Stimulated activated naive CD4-positive, alpha-beta T cell (primary cell): Measurements from ENCODE around the gene VTI1A.

Experiments
- DNase-seq, 6 experiments: peaks; one replicate each; lab custom pipeline; 2025; lab: John Stamatoyannopoulos, UW

The VTI1A gene

DNA sequence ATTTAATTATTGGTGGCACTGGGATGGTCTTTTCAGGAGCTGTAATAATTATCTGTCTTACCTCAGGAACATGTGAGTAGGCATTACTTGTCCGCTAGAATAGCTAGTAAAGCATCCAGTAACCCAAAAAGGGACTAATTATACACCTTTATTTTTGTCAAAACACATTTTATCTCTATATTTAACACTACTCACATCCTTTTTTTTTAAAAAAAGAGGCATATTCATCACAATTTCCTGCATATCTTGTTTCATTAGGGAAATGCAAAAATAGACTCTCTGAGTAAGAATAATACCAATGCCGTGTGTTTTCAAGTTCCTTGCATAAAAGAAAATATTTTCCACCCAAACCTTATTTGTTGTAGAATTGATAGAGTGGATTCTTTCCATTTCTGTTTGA, 99.5 kb downstream of the VTI1A start:
- DNase-seq: no peak

DNA sequence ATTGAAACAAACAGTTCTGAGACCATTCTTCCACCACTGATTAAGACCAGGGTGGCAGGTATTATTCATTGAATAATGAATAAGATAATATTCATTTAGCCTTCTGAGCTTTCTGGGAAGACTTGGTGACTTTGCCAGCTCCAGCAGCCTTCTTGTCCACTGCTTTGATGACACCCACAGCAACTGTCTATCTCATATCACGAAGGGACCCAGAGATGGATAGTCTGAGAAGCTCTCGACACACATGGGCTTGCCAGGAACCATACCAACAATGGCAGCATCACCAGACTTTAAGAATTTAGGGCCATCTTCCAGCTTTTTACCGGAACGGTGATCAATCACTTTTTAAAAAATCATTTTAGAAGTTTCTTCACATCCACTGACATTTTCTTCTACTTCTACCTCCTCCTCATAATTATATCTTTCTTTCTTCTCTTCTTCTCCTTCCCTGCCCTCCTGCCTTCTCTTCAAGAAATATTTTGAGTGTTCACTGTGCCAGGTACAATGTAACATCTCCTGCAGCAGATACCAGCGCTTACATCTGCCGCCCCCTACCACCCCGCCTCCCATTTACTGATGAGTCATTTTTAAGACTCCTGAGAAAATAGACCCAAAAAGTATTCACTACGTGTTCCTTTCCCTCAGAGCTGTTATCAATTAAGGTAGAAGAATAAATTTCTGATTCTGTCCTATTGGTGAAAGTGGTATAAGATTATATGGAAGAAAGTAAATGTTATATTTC, 101.7 kb downstream of the VTI1A start:
- DNase-seq: no peak

DNA sequence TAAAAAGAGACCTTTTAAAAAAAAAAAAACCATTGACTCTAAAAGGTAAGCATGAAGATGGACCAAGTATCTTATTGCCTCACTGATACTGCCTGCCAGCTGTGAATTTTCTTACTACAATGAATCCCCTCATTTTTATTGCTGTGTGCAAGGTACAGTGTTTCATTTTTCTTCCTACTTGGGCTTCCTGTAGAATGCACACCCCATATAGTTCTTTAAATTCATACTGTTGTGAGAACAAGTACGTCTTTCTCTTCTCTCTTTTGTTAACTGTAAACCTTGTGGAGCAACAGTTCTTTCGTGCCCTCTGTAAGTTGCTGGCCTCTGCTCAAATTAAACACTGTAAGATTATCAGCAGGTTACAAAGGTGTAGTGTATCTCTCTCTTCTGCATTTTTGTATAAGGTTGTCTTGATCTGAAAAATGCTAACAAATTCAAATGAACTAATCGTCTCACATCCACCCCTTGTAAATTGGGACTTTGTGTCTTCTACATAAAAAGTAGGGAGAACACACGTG, 105.6 kb downstream of the VTI1A start:
- DNase-seq: no peak

DNA sequence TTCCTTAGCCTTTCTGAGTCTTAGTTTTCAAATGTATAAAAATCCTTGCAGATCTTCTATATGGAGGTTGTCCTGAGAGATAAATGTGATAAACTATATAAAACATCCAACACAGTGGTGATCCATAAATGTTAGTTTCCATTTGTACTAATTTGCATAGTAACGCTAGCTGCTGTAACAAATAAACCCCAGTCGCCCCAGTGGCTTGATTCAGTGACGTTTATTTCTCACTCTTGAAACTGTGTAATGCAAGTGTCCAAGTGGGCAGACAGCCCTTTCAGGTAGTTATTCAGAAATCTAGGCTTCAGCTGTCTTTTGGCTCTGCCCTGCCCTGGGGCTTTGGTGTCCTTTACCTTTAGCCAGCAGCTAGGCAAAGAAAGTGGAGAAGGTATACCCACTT, 106.3 kb downstream of the VTI1A start:
- DNase-seq: no peak

DNA sequence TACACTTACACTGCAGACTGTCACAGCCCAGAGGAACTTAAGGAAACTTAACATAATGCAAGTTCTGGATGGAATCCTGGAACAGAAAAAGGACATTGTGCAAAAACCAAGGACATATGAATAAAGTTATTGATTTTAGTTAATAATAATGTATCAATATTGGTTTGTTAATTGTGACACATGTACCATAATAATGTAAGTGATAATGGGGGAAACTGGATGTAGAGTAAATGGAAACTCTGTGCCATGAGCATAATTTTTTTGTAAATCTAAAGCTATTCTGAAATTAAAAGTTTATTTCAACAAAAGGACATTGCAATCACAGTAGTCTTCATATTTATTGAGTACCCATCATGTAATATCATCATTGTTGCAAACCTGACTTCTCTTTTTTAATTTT, 107.2 kb downstream of the VTI1A start:
- no peak for DNase-seq

DNA sequence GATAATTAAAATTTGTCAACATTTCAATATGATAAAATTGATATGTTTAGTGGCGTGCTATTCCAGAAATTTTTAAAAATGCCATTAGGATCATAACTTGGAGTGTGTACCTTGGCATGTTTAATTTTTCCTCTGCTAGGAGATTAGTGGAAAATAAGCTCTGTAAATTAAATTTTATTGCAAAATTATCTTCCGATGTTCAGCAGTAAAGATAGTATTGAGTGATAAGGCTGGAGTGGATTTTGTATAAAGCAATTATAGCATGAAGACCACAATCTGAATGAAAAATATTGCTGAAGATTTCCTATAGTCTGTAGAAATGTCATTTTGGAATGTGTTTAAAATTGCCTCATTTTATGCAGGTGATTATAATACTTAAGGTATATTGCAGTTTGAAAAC, 110.2 kb downstream of the VTI1A start:
- no peak for DNase-seq

DNA sequence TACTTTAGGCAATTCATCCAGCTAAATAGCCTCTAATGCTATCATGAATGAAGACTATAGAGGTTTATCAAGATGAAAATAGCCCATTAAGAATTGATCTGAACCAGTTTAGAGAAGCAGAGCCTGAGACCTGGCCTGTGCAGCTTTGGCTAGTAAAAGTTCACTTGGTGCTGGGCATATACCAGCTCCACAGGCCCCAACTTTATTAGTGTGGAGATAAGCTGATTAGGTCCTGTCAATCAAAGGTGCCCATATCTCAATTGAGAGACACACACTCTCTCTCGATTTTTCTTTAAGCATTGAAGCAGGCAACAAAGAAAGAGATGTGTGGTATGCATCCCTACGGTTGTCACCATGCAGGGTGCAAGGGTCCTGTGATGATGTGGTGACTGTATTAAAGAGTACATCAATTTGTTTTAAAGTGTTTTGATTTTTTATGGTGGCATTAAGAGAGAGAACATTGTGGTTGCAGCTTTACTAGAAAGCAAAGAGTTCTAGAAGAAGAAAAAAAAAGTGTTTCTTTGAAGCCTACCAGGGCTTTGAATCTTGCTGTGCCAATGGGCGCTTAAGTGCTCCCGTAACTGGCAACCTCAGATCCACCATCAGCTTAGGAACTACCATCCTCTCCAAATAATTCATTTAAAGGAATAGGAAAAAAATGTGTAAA, 111.6 kb downstream of the VTI1A start:
- no peak for DNase-seq

DNA sequence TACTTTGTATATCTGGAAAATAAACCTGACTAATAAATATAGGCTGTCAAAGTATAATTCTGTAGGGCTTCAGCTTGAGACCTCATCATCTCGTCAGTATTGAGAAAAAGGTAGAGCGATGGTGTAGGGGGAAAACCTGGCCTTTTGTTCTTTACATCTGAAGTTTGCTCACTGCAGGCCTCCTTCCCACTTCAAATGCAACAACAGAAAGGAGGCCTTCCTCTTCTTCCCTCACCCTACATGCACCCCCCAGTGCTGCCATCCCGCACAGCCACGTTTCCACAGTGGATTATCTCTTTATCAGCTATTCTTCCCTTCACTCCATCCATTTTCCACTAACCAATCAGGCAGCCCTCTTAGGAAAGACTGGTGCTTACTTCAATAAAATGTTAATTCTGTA, 112.3 kb downstream of the VTI1A start:
- no peak for DNase-seq

DNA sequence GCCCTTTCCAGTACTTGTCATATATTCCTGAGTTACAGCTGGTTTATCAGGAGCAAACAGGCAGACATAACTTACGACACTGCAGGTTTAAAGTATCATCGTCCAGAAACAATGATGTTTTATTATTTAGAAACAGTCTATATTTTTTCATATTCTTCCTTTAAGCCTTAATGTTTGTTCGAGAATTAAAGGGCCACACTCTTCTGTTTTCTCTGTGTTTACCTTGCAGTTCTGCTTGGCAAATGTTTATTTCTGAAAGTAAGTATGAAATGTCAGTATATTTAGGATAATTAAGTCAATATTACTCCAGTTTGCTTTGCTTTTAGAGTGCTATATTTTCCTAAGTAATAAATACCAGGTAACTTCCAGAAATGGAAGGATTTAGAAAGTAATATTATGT, 115.1 kb downstream of the VTI1A start:
- DNase-seq: no peak

DNA sequence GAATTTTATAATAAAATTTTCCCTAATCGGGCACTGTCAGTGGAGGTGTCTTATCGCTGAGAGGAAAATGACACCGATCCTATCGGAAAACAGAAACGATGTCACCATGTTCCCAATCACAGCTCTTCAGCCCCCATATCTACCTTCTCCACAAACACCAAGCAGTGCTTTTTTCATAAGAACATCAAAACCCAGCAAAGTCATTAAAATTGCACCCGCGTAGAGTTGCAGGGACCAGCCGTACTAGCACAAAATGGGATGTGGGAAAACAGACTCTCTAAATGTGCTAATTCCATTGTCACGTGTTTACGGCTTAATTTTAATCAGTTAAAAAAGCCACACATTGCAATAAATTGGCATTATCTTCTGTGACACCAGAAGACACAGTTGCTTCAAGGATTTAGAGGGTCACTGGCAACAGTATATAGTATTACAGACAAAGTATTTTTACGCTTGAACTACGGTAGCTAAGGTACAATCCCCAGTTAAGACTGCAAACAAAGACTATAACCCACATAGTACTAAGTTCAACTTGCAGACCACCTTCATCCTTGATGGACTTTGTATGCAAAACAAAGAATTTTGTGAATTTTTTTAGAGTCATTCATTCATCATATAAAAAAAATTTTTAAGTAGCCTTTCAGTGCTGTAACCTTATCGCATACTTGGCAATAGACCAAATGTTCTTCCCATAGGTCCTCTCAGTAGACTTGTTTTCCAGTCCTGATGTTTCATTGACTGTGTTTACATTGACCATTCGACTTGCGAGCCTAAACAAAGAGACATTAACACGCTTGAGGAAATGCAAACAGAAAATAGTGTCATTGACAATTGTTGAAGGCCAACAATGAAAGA, 116.0 kb downstream of the VTI1A start:
- no peak for DNase-seq

DNA sequence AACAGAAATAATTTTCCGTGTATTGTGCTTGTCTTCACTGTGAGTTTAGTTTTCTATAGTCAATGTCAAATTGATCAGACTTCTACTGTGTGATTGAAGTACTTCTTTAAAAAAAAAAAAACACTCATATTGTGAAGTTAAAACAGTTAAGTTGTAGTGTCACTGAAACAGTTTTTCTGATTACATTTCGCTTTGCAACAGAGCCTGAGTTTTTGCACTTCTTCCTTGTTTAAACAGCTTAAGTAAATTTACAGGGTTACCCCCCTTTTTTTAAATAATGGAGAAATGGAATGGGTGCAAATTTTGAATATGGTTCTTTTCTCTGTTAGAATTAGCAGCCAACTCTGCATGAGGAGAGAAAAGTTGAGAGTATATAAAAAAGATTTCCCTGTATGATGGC, 117.3 kb downstream of the VTI1A start:
- DNase-seq: no peak

DNA sequence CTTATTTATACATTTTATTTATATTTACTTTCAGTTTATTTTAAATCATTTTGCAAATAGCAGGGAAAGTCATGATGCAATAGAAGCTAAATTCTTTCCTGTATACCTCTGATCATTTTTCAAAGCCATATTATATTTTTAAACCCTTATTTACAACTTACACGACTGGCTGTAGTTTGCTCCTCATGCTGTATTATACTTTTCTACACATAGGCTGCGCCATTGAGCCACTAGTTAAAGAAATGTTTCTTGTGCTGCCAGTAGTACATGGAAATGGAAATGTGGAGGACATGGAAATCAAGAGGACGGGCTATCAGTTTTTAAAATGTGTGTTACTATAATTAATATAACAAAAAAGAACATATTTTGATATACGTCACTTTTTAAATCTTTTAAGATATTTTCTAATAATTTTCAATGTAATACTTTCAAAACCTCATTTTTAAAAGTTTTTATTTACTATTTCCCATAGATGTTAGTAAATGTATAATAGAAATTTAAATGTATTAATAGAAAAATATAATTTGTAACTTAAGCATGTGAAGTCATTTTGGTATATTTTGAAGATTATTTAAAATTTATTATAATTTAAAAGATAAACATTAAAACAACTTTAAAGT, 118.5 kb downstream of the VTI1A start:
- no peak for DNase-seq

DNA sequence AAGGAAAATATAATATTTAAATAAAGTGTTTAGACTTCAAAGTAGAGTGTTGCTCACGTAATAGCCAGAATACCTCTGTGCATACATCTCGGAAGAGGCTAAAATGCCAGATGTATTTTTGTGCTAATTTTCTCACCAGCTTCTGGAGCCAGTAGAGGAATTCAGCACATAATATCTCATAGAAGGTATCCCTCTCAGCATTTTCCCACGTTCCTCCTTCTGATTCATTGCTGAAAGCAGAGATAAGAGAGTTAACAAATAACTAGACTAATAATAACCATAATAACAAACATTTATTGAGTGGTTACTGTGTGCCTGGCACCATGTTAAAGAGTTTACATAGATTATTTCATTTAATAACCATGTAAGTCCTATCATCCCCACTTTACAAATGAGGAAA, 123.6 kb downstream of the VTI1A start:
- DNase-seq: no peak

DNA sequence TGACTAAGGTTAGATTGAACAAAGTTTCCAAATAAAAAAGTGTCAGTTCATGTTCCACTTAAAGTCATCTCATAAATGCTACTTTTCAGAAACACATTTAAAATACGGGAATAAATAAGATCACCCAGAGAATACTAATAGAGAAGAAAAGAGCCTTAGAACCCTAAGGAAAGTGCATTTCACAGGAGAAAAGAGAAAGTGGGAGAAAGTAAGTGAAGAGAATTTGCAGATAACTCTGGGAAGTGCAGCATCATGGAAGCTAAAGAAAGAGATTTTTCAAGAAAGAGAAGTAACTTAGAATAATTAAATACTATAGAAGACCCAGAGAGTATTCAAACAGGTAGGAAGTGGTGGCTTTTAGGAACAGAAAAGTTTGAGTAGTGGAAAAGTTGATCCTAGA, 132.6 kb downstream of the VTI1A start:
- no peak for DNase-seq

DNA sequence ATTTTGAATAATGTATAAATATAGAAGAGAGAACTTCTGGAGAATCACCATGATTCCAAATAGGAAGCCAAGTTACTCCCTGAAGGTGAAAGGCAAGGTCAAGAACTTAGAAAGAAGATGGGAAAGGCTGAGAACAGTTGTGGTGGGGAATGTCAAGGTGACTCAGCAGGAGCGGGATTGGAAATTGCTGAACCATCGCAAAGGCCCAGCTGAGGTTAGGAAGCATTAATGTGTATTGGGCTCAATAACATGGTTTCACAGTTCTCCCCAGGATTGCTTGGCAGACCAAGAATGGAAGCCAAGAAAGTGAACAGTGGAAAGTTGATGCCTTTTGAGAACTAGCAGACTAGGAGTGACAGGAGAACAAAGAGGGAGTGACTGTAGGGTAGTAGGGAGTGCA, 133.3 kb downstream of the VTI1A start:
- no peak for DNase-seq

DNA sequence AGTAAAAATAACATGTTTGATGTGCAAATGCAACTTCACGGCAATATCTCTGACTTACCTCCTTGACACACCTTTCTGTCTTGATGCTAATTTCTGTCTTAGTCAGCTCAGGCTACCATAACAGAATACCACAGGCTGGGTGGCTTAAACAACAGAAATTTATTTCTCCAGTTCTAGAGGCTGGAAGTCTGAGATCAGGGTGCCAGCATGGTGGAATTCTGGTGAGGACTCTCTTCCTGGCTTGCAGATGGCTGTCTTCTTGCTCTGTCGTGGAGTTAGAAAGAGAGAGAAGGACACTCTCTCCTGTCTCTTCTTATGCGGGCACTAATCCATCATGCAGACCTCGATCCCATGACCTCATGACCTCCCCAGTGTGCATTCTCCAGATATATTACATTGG, 134.9 kb downstream of the VTI1A start:
- no peak for DNase-seq

DNA sequence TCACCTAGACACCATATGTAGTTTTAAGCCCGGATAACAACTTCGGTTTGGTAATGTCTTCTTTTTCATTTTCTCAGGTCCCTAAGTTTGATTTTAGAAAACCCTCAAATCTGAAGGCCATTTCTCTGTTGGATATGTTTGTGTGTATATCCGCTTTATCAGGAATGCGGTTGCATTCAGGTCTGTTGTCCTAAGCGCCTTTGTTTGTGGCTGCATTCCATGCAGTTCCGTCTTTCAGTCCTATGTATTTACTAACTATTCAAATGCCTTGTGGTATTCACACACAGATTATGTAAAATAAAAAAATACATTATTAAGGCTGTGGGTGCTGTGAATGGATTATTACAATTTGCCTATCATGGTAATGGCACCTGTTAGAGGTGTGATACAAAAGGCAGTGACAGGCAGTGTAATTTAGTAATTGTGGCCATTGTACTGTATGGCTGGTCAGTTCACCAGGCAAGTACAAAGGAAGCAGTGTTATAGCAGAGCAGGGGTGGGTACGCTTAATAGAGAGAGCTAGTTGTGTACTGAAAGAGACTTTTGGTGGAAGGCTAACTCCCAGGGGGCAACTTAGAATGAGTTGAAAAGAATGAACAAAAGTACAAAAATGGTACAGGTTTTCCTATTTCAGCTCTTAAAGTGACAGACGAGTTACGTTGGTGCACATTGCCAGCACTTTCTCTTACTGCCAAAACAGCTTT, 136.4 kb downstream of the VTI1A start:
- no peak for DNase-seq

DNA sequence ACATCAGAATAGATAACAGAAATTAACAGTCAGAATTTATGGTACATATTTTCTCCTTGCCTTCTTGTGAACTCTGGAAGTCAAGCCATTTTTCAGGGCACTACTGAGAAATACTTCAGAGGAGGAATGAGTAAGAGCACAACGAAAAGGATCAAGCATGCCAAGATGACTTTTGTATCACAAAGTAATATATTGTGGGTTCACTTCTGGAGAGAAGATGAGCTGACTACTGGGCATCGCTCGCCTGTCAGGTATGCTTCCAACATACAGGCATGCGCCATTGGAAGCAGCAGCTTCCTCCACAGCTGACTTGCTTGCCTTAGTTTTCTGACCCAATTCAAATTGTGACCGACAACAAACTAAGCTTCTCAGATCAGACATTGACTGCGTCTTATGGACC, 137.3 kb downstream of the VTI1A start:
- no peak for DNase-seq

DNA sequence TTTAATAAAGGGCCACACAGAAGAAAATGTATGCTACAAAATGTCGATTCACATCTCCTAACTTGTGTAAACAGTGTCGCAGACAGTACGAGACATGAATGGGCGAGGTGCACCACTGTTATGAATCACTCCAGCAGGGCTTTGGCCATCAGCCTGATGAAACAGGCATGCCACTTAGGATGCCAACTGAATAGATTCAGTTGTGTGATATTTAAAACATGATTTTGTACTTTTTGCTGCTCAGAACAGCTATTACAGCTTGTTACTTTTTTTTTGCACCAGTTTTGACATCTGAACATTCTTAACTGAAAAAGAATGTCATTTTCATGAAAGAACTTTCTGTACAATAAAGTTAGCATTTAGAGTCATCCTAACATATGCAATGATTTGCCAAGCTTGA, 138.1 kb downstream of the VTI1A start:
- no peak for DNase-seq

DNA sequence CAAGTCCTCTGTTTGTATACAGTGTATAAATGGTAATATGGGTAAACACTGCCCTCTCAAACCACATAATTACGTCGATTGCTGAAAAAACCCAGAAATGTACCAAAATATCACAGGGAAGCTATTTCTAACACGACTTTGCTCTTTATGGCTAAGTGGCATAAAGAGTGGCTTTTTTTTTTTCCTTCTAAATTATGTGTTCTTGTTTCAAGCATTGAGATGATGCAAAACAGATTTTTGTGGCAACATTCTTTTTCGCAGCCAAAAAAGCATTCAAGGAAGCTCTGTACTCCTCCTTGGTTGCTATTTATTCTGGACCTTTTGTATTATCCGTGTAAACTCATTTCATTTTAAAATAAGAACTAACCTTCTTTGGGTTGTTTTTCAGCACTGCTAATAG, 138.9 kb downstream of the VTI1A start:
- no peak for DNase-seq

DNA sequence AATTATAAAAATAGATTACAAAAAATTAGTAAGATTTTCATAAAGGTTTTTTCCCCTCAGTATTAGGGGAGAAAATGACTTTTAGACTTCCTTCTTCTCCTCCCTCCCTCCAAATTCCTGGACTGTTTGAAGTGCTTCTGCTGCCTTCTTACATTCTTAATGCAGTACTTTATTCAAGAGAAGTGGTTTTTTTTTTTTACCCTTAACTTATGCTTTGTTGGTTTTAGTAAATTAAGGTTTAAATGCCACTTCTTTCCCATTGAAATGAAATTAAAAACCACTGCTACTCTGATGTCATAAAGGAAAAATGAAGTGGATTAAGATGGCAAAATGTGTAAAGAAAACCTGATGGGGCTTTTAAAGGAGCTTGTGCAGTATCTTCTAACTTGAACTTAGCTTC, 140.7 kb downstream of the VTI1A start:
- DNase-seq: no peak
